ENCODE results near the gene ABR.

DNA sequence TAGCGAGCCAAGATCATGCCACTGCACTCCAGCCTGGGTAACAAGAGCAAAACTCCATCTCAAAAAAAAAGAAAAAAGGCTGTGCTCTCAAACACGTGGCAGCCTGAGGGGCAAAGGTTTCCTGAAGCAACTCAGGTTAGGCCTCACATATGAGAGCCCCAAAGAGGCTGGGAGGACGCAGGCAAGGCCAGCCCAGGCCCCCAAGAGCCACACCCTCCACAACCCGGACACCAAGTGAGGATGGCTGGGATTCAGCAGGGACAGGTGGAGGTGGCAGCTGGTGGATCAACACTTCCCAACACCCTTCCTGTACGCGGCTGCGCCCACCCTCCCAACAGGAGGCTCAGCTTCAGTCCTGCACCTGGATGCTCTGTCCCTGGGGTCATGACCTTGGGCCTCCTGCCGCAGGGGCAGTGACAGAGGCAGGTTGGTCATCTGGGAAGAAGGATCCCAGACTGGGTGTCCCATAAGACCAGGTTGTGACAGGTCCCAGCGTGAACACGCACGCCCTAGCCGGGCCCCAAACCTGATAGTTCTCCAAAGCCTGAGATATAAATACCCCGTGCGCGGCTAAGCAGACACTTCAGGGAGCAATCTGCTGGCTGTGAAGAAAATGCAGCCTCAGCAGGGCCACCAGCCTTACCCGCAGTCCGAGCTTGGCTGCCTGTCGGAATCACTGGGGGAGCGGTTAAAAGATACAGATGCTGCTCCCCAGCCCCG, 104.7 kb downstream of the ABR start:
- TF ChIP-seq, protein P1, sequence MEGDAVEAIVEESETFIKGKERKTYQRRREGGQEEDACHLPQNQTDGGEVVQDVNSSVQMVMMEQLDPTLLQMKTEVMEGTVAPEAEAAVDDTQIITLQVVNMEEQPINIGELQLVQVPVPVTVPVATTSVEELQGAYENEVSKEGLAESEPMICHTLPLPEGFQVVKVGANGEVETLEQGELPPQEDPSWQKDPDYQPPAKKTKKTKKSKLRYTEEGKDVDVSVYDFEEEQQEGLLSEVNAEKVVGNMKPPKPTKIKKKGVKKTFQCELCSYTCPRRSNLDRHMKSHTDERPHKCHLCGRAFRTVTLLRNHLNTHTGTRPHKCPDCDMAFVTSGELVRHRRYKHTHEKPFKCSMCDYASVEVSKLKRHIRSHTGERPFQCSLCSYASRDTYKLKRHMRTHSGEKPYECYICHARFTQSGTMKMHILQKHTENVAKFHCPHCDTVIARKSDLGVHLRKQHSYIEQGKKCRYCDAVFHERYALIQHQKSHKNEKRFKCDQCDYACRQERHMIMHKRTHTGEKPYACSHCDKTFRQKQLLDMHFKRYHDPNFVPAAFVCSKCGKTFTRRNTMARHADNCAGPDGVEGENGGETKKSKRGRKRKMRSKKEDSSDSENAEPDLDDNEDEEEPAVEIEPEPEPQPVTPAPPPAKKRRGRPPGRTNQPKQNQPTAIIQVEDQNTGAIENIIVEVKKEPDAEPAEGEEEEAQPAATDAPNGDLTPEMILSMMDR (IDR thresholded peaks at IDR 0.05), result no peak
- TF ChIP-seq EP300 (IDR thresholded peaks at IDR 0.05) (no peak), POLR2A (IDR thresholded peaks at IDR 0.05) (no peak)
